SU-DHL-6 (cell line): ENCODE data around the gene TMTC1.

Experiments
- H2AFZ ChIP-seq: fragments of 200-600 bp; sonication (generic); 2 replicates; pipeline ENCODE4 v1.6.1; 2014; ENCODE audit warnings: low read depth, mild to moderate bottlenecking, moderate library complexity, mixed read lengths, antibody characterized with exemption, low read length; ENCODE audit not compliant: severe bottlenecking
- H3F3A ChIP-seq: fragments of 200-600 bp; shearing (Covaris generic); 2 replicates; pipeline ENCODE4 v1.6.0; 2016; ENCODE audit warnings: antibody characterized with exemption, mild to moderate bottlenecking; ENCODE audit not compliant: insufficient read depth
- H3K27ac ChIP-seq: fragments of 200-600 bp; sonication (generic); 2 replicates; pipeline ENCODE4 v1.5.1; 2016; ENCODE audit warnings: low read depth, mild to moderate bottlenecking, low read length, moderate library complexity, mixed read lengths
- H3K27me3 ChIP-seq: fragments of 200-600 bp; sonication (generic), shearing (Covaris generic); 2 replicates; pipeline ENCODE4 v1.6.0; 2014; ENCODE audit warnings: mild to moderate bottlenecking, low read length
- H3K36me3 ChIP-seq: fragments of 200-600 bp; sonication (generic); 2 replicates; pipeline ENCODE4 v1.6.1; 2014; ENCODE audit warnings: mild to moderate bottlenecking, low read length, mixed read lengths
- H3K4me2 ChIP-seq: fragments of 300-600, 200-600 bp; shearing (Covaris generic), sonication (generic); 2 replicates; pipeline ENCODE4 v1.6.0; 2014; ENCODE audit warnings: low read length, low read depth, mild to moderate bottlenecking; ENCODE audit not compliant: poor library complexity, severe bottlenecking
- H3K4me3 ChIP-seq: fragments of 200-600 bp; sonication (generic); 2 replicates; pipeline ENCODE4 v1.5.1; 2014; ENCODE audit warnings: antibody characterized with exemption, low read length, mild to moderate bottlenecking, mixed read lengths; ENCODE audit not compliant: insufficient read depth, poor library complexity, severe bottlenecking
- H3K79me2 ChIP-seq: fragments of 200-600 bp; sonication (generic); 2 replicates; pipeline ENCODE4 v1.6.1; 2014; ENCODE audit warnings: mild to moderate bottlenecking, low read length, moderate library complexity; ENCODE audit not compliant: insufficient read depth
- H3K9ac ChIP-seq: fragments of 200-600 bp; sonication (generic); 2 replicates; pipeline ENCODE4 v1.7.0; 2014; ENCODE audit warnings: mild to moderate bottlenecking, low read length
- H3K9me2 ChIP-seq: fragments of 200-600 bp; sonication (generic); replicated peaks from 2 replicates; pipeline ENCODE4 v1.6.1; 2014; ENCODE audit warnings: low read length; ENCODE audit not compliant: insufficient read depth
- H3K9me3 ChIP-seq: fragments of 200-600 bp; sonication (generic); 2 replicates; pipeline ENCODE4 v1.6.1; 2014; ENCODE audit warnings: low read length, mixed read lengths; ENCODE audit not compliant: insufficient read depth
- H4K20me1 ChIP-seq: fragments of 200-600 bp; sonication (generic); 2 replicates; pipeline ENCODE4 v1.6.1; 2014; ENCODE audit warnings: low read depth, mild to moderate bottlenecking, antibody characterized with exemption, low read length, moderate library complexity, mixed read lengths
- CTCF ChIP-seq: fragments of 200-600 bp; sonication (generic); IDR thresholded peaks from one replicate; pipeline ENCODE4 v1.5.1; 2017; ENCODE audit warnings: antibody characterized with exemption, mild to moderate bottlenecking, low read length, moderate library complexity; ENCODE audit not compliant: insufficient read depth, poor library complexity, severe bottlenecking
- EZH2phosphoT487 ChIP-seq: fragments of 200-600 bp; sonication (generic), shearing (Covaris generic); conservative IDR thresholded peaks from 2 replicates; pipeline ENCODE4 v1.6.1; 2018; ENCODE audit warnings: mild to moderate bottlenecking, antibody characterized with exemption, low read length, moderate library complexity, mixed read lengths

TMTC1 gene

GRCh38 chr12:29660847-29661246 is 122.9 kb downstream of the TMTC1 start:
- no peak overlapping the region for H3K4me3 ChIP-seq
- no peak for TF ChIP-seq EZH2phosphoT487
- no peak for TF ChIP-seq CTCF
- no peaks in the 10 kb centered on the region for H3K36me3 ChIP-seq
- no peaks in the 10 kb centered on the region for H3K9me2 ChIP-seq
- no peak overlapping the region for H2AFZ ChIP-seq
- H3K9ac ChIP-seq = no peak overlapping the region
- H3K27ac ChIP-seq = no peak overlapping the region
- no peaks in the 10 kb centered on the region for H4K20me1 ChIP-seq
- no peaks in the 10 kb centered on the region for H3K27me3 ChIP-seq
- no peaks in the 10 kb centered on the region for H3K79me2 ChIP-seq
- H3K9me3 ChIP-seq = no peaks in the 10 kb centered on the region
- H3K4me2 ChIP-seq = no peak overlapping the region
- no peaks in the 10 kb centered on the region for H3F3A ChIP-seq

- H3K27me3 ChIP-seq = no peaks in the 10 kb centered on the region
- no peaks in the 10 kb centered on the region for H3K9me3 ChIP-seq
- H3K9ac ChIP-seq = no peak overlapping the region
- no peak overlapping the region for H3K4me2 ChIP-seq
- no peak overlapping the region for H3K27ac ChIP-seq
- H4K20me1 ChIP-seq = no peaks in the 10 kb centered on the region
- H3K9me2 ChIP-seq = no peaks in the 10 kb centered on the region; the same call in 1 of the 2 replicates
- no peaks in the 10 kb centered on the region for H3K79me2 ChIP-seq
- no peak for TF ChIP-seq CTCF
- no peak for TF ChIP-seq EZH2phosphoT487
- no peak overlapping the region for H2AFZ ChIP-seq
- H3F3A ChIP-seq = no peaks in the 10 kb centered on the region
- no peak overlapping the region for H3K4me3 ChIP-seq
- no peaks in the 10 kb centered on the region for H3K36me3 ChIP-seq
Observed at GRCh38 chr12:29656762-29657538, 126.8 kb downstream of the TMTC1 start.

- H3K4me2 ChIP-seq = no peak overlapping the region
- H3K27ac ChIP-seq = no peak overlapping the region
- H3K36me3 ChIP-seq = no peaks in the 10 kb centered on the region
Observed at GRCh38 chr12:29655861-29656260, 127.9 kb downstream of the TMTC1 start.

More at GRCh38 chr12:29655861-29656260, 127.9 kb downstream of the TMTC1 start:
- Histone ChIP-seq H4K20me1 (no peaks in the 10 kb centered on the region), H3K79me2 (no peaks in the 10 kb centered on the region), H2AFZ (no peak overlapping the region), H3K9me3 (no peaks in the 10 kb centered on the region), H3K9me2 (no peaks in the 10 kb centered on the region; the same call in 1 of the 2 replicates), H3K9ac (no peak overlapping the region), H3K4me3 (no peak overlapping the region), H3F3A (no peaks in the 10 kb centered on the region), H3K27me3 (no peaks in the 10 kb centered on the region)
- TF ChIP-seq CTCF (no peak), EZH2phosphoT487 (no peak)
